ENCODE results near the gene ZPBP. TPM values are rescaled to one million over a fixed set of nuclear protein-coding genes. Genes with fewer than 3 reads are reported as not detected.

The ZPBP gene
- total RNA-seq (10 to 100 TPM; 67.0 to 92.2 TPM), polyA plus RNA-seq (ENCODE audit: insufficient read depth, low read depth, low replicate concordance) (286 TPM)
- long read RNA-seq, donor 1, result 0 reads
- long read RNA-seq, donor 2, result 0 reads

- no peaks in the 10 kb centered on the region for H3K36me3 ChIP-seq (ENCODE audit: low read depth, missing control alignments)
- no peaks in the 10 kb centered on the region for H3K9me3 ChIP-seq
- peak within 1 kb of the TSS; percentile 57 to 67 for H3K4me3 ChIP-seq
- peak within 1 kb of the TSS; percentile 60 to 70 for H3K27ac ChIP-seq
- TF ChIP-seq, protein P1, sequence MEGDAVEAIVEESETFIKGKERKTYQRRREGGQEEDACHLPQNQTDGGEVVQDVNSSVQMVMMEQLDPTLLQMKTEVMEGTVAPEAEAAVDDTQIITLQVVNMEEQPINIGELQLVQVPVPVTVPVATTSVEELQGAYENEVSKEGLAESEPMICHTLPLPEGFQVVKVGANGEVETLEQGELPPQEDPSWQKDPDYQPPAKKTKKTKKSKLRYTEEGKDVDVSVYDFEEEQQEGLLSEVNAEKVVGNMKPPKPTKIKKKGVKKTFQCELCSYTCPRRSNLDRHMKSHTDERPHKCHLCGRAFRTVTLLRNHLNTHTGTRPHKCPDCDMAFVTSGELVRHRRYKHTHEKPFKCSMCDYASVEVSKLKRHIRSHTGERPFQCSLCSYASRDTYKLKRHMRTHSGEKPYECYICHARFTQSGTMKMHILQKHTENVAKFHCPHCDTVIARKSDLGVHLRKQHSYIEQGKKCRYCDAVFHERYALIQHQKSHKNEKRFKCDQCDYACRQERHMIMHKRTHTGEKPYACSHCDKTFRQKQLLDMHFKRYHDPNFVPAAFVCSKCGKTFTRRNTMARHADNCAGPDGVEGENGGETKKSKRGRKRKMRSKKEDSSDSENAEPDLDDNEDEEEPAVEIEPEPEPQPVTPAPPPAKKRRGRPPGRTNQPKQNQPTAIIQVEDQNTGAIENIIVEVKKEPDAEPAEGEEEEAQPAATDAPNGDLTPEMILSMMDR (IDR thresholded peaks at IDR 0.05), result peak; percentile 58 to 70 (median 67)
- no peak for TF ChIP-seq POLR2A (IDR thresholded peaks at IDR 0.05)
- intact Hi-C loops (cut with DNase I; ENCODE audit: low total_unique reads), result no loop called here
- no peaks in the 10 kb centered on the region for H3K27me3 ChIP-seq
- 7 to 20% methylated on average over 28 to 41 of the region's 53 CpGs for WGBS, 2 donors
- peak; percentile 76 for DNase-seq
- H3K4me1 ChIP-seq, result no peaks in the 10 kb centered on the region
These were observed at the start of gene ZPBP for GRCh38 chr7:50092579-50093491. Gene ZPBP (minus strand): TSS chr7:50093246. CDS start chr7:50093194, 52 bp downstream.

- TF ChIP-seq, protein P1 (IDR thresholded peaks at IDR 0.05), result peak; percentile 33 to 74 (median 53)
- TF ChIP-seq POLR2A (IDR thresholded peaks at IDR 0.05), result no peak
- 22 to 28% methylated on average over 5 of the region's 5 CpGs for WGBS, 2 donors
- Histone ChIP-seq H3K27ac (no peak overlapping the region), H3K9me3 (no peaks in the 10 kb centered on the region), H3K36me3 (ENCODE audit: low read depth, missing control alignments) (no peaks in the 10 kb centered on the region), H3K4me3 (no peak overlapping the region), H3K4me1 (no peaks in the 10 kb centered on the region), H3K27me3 (no peaks in the 10 kb centered on the region)
- intact Hi-C loops (cut with DNase I; ENCODE audit: low total_unique reads), result no loop called here
- DNase-seq, result no peak
These were observed 49.5 kb upstream of the ZPBP start for GRCh38 chr7:50142425-50143017.

GRCh38 chr7:50141854-50142253, 48.8 kb upstream of the ZPBP start:
- Histone ChIP-seq H3K4me3 (no peak overlapping the region), H3K27me3 (no peaks in the 10 kb centered on the region), H3K36me3 (ENCODE audit: low read depth, missing control alignments) (no peaks in the 10 kb centered on the region), H3K27ac (no peak overlapping the region), H3K4me1 (no peaks in the 10 kb centered on the region), H3K9me3 (no peaks in the 10 kb centered on the region)
- TF ChIP-seq, protein P1 (IDR thresholded peaks at IDR 0.05), result no peak
- TF ChIP-seq POLR2A (IDR thresholded peaks at IDR 0.05), result no peak
- no peak for DNase-seq
- 55 to 60% methylated on average over 12 of the region's 12 CpGs for WGBS, 2 donors
- intact Hi-C loops (cut with DNase I; ENCODE audit: low total_unique reads), result no loop called here

GRCh38 chr7:50141131-50141530, 48.1 kb upstream of the ZPBP start:
- H3K4me1 ChIP-seq, result no peaks in the 10 kb centered on the region
- no peaks in the 10 kb centered on the region for H3K36me3 ChIP-seq (ENCODE audit: low read depth, missing control alignments)
- no peaks in the 10 kb centered on the region for H3K9me3 ChIP-seq
- DNase-seq, result no peak
- 50 to 66% methylated on average over 5 of the region's 5 CpGs for WGBS, 2 donors
- H3K27ac ChIP-seq, result no peak overlapping the region
- intact Hi-C loops (cut with DNase I; ENCODE audit: low total_unique reads), result no loop called here
- no peak for TF ChIP-seq POLR2A (IDR thresholded peaks at IDR 0.05)
- TF ChIP-seq, protein P1 (IDR thresholded peaks at IDR 0.05), result no peak
- H3K4me3 ChIP-seq, result no peak overlapping the region
- no peaks in the 10 kb centered on the region for H3K27me3 ChIP-seq

Measured in testis (tissue), 5 donors.